Tibial nerve (tissue), 4 donors: ENCODE results near the gene LPCAT2. TPM values are rescaled to one million over a fixed set of nuclear protein-coding genes. Genes with fewer than 3 reads are reported as not detected.

ENCODE experiments used
- DNase-seq, 2 donors: peaks; one replicate each; pipeline ENCODE4 v3.0.0-alpha.2; 2019; ENCODE audit warnings: low spot score in 2 of 2
- H3K27ac ChIP-seq, 4 donors: fragments of 200-600 bp; sonication (generic) in 3 of 4; one replicate each; pipeline ENCODE4 v1.5.1; 2017 to 2019; ENCODE audit warnings: mild to moderate bottlenecking in 1 of 4
- H3K27me3 ChIP-seq, 2 donors: fragments of 200-600 bp; sonication (generic) in 1 of 2; one replicate each; pipeline versions ENCODE4 v1.5.1 to v1.6.0; 2017 to 2019
- H3K36me3 ChIP-seq, 3 donors: fragments of 200-600 bp; sonication (generic); one replicate each; pipeline ENCODE4 v1.5.1; 2018 to 2019
- H3K4me1 ChIP-seq, 4 donors: fragments of 200-600 bp; sonication (generic) in 3 of 4; one replicate each; pipeline ENCODE4 v1.5.1; 2017 to 2019
- H3K4me3 ChIP-seq, 4 donors: fragments of 200-600 bp; sonication (generic) in 3 of 4; one replicate each; pipeline ENCODE4 v1.5.1; 2017 to 2019; ENCODE audit warnings: mild to moderate bottlenecking in 1 of 4, moderate library complexity in 1 of 4
- H3K9me3 ChIP-seq, 4 donors: fragments of 200-600 bp; sonication (generic) in 3 of 4; one replicate each; pipeline ENCODE4 v1.5.1; 2017 to 2019
- EP300 ChIP-seq, 2 donors: sonication (generic); formaldehyde crosslinking; IDR thresholded peaks; one replicate each; pipeline ENCODE4 v1.6.1; 2017; ENCODE audit warnings: antibody characterized with exemption in 2 of 2, mild to moderate bottlenecking in 1 of 2
- POLR2A ChIP-seq, 2 donors: fragments of 450-650 bp; IDR thresholded peaks; one replicate each; pipeline ENCODE4 v1.6.1; 2017; ENCODE audit warnings: antibody characterized with exemption in 2 of 2, mild to moderate bottlenecking in 2 of 2, moderate library complexity in 2 of 2
- WGBS, 2 donors: methylation state at CpG; one replicate each; pipeline ENCODE4 v1.1.5; 2018; 5-methylcytosine and 5-hydroxymethylcytosine counted together
- total RNA-seq, 4 donors: library from RNA; depleted of rRNA; stranded (reverse); fragments of >200 nt; gene quantifications; one replicate each; pipeline ENCODE4 v1.1.0, GENCODE V29; 2016
- TF ChIP-seq, protein P1 (sequence below), 5 experiments: fragments of 200-600 bp in 3 of 5; fragments of 450-650 bp in 2 of 5; sonication (generic) in 3 of 5; IDR thresholded peaks; one replicate each; pipeline ENCODE4 v1.5.1; 2016 to 2019; ENCODE audit warnings: antibody characterized with exemption in 5 of 5, mild to moderate bottlenecking in 3 of 5, moderate library complexity in 2 of 5

LPCAT2 gene
- total RNA-seq, result 10 to 100 TPM; 14.9 to 33.4 (median 24.0) TPM

GRCh38 chr16:55508941-55509931, at the start of gene LPCAT2:
TSS of gene LPCAT2 (plus strand) at chr16:55509072. CDS start at chr16:55509182, 110 bp downstream.
- H3K36me3 ChIP-seq, result peaks cover 0 to 17% (median 0%) of the 10 kb centered on the region in 3 donors
- 1% methylated on average over 28 to 51 of the region's 61 CpGs for WGBS, 2 donors
- H3K9me3 ChIP-seq, result peaks cover 0 to 14% (median 0%) of the 10 kb centered on the region in 4 donors
- H3K4me3 ChIP-seq, result peak within 1 kb of the TSS; percentile 60 to 88 (median 82)
- TF ChIP-seq, protein P1, sequence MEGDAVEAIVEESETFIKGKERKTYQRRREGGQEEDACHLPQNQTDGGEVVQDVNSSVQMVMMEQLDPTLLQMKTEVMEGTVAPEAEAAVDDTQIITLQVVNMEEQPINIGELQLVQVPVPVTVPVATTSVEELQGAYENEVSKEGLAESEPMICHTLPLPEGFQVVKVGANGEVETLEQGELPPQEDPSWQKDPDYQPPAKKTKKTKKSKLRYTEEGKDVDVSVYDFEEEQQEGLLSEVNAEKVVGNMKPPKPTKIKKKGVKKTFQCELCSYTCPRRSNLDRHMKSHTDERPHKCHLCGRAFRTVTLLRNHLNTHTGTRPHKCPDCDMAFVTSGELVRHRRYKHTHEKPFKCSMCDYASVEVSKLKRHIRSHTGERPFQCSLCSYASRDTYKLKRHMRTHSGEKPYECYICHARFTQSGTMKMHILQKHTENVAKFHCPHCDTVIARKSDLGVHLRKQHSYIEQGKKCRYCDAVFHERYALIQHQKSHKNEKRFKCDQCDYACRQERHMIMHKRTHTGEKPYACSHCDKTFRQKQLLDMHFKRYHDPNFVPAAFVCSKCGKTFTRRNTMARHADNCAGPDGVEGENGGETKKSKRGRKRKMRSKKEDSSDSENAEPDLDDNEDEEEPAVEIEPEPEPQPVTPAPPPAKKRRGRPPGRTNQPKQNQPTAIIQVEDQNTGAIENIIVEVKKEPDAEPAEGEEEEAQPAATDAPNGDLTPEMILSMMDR (IDR thresholded peaks at IDR 0.05), result no peak
- TF ChIP-seq EP300 (IDR thresholded peaks at IDR 0.05) (peak; percentile 23 to 92), POLR2A (IDR thresholded peaks at IDR 0.05) (peak; percentile 51 to 86)
- peak within 1 kb of the TSS; percentile 43 to 91 (median 78) for H3K27ac ChIP-seq
- peak; percentile 83 to 90 for DNase-seq
- H3K27me3 ChIP-seq, result no peaks in the 10 kb centered on the region
- H3K4me1 ChIP-seq, result peaks cover 0 to 42% (median 4%) of the 10 kb centered on the region in 4 donors

- Histone ChIP-seq H3K27ac (no peak overlapping the region), H3K27me3 (no peaks in the 10 kb centered on the region), H3K4me3 (no peak overlapping the region), H3K9me3 (no peaks in the 10 kb centered on the region), H3K36me3 (no peaks in the 10 kb centered on the region), H3K4me1 (peaks cover 0 to 3% (median 0%) of the 10 kb centered on the region in 4 donors)
- no peak for DNase-seq
- WGBS, 2 donors, result 61 to 66% methylated on average over 6 of the region's 6 CpGs
- no peak for TF ChIP-seq POLR2A (IDR thresholded peaks at IDR 0.05)
- TF ChIP-seq, protein P1 (IDR thresholded peaks at IDR 0.05), result no peak
- no peak for TF ChIP-seq EP300 (IDR thresholded peaks at IDR 0.05)
Observed at GRCh38 chr16:55462241-55462640, 46.6 kb upstream of the LPCAT2 start.

GRCh38 chr16:55464375-55464774, 44.5 kb upstream of the LPCAT2 start:
- Histone ChIP-seq H3K36me3 (no peaks in the 10 kb centered on the region), H3K27ac (no peak overlapping the region), H3K4me1 (peaks cover 0 to 3% (median 0%) of the 10 kb centered on the region in 4 donors), H3K4me3 (no peak overlapping the region), H3K9me3 (no peaks in the 10 kb centered on the region), H3K27me3 (no peaks in the 10 kb centered on the region)
- WGBS, 2 donors, result 42 to 52% methylated on average over 4 of the region's 4 CpGs
- no peak for TF ChIP-seq POLR2A (IDR thresholded peaks at IDR 0.05)
- TF ChIP-seq, protein P1 (IDR thresholded peaks at IDR 0.05), result no peak
- no peak for DNase-seq

DNA sequence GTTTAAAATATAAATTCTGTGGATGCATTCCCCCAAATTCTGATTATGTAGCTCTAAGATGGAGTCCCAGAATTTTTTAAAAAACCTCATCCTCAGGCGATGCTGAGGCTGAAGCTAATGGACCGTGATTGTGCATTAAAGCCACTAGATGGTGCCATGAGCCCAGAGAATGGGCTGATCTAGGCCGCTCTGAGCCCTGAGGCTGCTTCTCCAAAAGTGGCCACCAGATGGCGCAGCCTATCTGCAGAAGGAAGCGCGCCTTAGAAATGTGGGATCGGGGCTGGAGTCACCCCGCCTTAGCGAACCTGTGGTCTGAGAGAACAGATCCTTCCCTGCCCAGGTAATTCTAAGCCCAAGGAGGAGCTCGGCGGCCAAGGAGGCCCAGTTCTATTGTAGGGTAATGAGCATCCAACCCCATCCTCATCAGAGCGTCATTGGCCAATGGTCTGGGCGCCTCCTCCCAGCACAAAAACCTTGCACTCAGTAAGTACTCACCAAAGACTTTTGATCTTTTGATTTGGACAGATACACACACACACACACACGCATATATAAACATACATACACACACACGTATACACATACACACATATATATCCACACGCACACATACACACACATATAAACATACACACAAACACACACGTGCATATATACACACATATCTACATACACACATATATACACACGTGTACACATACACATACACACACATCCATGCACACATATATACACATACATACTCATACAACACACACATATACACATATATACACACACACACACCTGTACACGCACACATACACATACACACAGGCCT, 43.6 kb upstream of the LPCAT2 start:
- Histone ChIP-seq H3K36me3 (no peaks in the 10 kb centered on the region), H3K4me3 (no peak overlapping the region), H3K4me1 (peaks cover 0 to 9% (median 0%) of the 10 kb centered on the region in 4 donors), H3K9me3 (no peaks in the 10 kb centered on the region), H3K27me3 (no peaks in the 10 kb centered on the region), H3K27ac (no peak overlapping the region)
- 33 to 39% methylated on average over 19 of the region's 19 CpGs for WGBS, 2 donors
- TF ChIP-seq, protein P1 (IDR thresholded peaks at IDR 0.05), result peak; percentile 98 to 100 (median 99)
- TF ChIP-seq POLR2A (IDR thresholded peaks at IDR 0.05) (peak in 1 of 2 donors; percentile 32), EP300 (IDR thresholded peaks at IDR 0.05) (peak in 1 of 2 donors; percentile 43)
- DNase-seq, result peak; percentile 91 to 98
